Non-pigmented ciliary epithelial cell (primary cell): ENCODE measurements around the gene CHD2.
A peak's percentile ranks its signal among the peaks of the same experiment; 100 is the strongest.
"Not testable (repeated sequence)": the region's sequence is repeated elsewhere in the genome, so short reads cannot be mapped to it uniquely, and the experiment has no call there.

ENCODE experiments used
- DNase-seq: peaks from one replicate; pipeline ENCODE4 v3.0.0-alpha.2; 2010; ENCODE audit warnings: low read depth

Gene CHD2

DNA sequence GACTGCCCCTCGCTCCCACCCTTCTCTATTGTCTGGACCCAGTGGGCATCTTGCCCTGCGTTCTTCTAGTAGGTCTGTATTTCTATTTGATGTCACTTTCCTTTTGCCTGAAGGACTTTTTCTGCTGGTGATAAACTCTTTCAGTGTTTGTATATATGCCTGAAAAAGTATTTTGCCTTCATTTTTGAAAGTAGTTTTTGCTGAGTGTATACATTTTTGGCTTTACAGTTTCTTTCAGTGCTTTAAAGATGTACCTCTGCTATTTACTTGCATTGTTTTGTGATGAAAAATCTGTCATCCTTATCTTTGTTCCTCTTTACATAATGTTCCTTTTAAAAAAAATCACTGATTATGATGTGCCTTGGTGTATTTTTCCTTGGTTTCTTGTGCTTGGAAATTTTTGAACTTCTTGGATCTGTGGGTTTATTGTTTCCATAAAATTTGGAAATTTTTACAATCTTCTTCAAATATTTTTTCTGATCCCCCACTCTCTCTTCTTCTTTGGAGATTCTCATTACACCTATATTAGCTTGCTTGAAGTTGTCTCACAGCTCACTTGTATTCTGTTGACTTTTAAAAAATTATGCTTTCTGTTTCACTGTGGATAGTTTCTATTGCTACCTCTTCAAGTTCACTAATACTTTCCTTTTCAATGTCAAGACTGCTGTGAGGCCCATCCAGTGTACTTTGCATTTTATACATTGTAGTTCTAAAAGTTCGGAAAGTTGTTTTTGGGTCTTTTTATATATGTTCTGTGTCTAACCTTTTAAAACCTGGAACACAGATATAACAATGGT is 121.0 kb downstream of the CHD2 start:
- DNase-seq = no peak

DNA sequence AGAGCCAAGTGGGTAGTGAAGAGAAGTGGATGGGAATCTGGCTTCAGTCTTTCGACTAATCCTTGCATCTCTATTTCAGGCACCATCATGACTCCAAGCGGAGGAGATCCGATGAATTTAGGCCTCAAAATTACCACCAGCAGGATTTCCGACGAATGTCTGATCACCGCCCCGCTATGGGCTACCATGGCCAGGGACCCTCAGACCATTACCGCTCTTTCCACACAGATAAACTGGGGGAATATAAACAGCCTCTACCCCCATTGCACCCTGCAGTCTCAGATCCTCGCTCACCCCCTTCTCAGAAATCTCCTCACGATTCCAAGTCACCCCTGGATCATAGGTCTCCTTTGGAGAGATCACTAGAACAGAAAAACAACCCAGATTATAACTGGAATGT is 124.2 kb downstream of the CHD2 start:
- DNase-seq = no peak

DNA sequence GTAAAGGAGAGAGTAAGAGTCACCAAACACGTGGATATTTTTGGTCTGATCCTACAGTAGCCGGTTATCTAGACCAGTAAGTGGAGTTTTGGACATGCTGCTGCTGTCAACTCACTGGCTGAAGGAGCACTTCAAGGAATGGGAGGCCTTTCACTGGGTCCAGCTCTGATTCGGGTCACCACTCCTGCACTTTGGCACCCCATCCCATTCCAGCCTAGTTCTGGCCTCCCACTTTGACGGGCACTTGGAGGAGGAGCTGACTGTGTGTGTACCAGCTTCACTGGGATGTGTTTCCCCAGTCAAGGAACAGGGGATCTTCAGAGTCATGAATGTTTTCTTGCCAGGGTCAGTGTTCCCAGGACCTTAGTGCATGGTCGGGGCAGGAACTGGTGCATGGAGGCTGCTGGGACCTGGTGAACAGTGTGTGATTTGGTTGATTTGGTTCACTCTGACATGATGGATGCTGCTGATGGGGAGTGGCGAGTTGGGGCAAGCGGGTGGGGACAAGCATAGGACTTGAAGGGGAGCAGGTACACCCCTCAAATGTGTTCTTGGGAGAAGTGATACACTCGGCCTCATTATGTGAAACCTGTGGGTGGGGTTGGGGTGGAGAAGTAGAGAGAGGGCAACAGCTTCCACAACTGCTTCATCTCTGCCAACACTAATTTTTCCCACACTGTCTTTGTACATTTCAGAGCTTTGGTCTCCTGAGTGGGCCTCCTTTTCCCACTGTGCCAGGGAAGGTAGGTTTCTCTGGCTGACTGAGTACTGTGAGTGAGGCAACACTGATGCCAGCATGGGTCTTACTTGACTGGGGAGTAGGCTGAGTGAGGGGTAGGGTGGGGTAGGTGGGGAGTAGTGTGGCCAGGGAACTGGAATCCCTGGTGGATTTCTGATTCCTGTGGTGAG is 124.8 kb downstream of the CHD2 start:
- no peak for DNase-seq

DNA sequence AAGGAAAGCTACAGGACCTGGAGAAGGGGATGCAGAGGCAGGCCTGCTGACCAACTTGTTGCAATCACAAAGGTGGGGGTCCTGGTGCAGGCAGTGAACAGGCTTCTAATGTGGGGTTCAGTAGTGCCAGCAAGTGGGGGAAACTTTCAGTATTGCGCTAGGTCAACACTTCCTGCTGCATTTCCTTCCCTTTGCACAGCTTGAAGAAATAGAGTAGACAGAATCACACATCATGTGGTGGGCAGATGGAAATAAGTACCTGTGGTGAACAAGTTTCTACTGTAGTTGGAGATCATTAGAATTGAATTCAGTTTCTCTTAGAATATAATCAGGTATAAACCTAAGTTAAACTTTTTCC is 125.5 kb downstream of the CHD2 start:
- DNase-seq = no peak

DNA sequence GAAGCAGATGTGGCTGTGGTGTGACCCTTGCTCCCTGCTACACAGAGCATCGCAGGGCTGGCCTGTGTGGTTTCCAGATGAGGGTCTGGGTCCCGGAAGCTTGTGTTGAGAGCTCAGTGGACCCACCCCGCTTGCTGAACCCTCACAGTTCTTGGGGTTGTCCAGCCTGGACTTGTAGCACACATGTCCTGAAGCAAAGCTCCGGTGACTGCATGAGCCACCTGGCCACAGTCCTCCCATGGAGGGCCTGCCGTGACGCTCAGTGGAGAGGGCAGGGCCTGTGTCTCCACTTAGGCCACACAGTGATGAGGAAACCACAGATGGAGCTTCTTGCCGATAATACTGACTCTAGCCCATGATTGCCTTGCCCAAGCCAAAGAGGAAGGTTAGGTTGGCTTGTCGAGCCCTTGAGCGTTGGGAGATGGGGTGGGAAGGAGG is 126.3 kb downstream of the CHD2 start:
- DNase-seq = no peak

DNA sequence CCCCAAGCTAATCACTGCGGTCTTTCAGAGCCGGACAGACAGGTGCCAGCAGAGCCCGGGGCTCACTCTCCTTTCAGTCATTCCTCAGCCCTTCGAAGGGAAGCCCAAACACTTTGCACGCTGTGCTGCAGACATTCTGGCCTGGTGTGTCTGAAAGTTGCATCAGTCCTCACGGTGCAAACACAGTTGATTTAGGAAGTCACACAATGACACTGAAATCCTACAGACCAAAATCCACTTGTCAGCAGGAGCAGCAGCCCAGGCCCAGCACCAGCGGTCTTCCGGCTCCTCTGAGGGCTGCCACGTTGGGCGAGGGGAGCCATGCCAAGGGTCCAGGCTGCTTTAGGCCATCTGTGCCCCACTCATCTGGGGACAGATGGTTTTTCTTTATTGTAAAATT is 127.3 kb downstream of the CHD2 start:
- no peak for DNase-seq

DNA sequence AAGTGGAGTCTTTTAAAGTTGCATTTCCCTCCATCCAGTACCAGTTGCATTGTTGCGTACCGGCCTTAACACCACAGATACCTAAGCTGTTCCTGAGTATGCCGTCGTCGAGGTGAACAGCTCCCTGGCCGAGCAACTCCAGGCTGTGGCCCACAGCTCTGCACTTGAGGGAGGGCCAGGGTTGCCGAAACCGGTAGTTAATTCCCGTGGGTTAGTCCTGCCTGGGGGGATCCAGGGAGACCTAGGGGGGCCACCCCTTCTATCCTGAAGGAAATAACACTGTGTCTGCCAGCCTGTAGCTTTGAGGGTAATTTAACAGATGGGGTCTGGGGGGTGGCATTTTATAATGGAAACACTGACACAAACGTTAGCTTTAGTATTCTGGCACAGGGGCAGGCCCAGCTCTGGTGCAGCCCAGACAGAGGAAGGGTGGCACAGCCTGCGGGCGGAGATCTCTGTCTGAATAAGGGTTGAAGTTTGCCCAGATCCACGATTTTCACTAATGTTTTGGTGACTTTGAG is 128.0 kb downstream of the CHD2 start:
- no peak for DNase-seq

DNA sequence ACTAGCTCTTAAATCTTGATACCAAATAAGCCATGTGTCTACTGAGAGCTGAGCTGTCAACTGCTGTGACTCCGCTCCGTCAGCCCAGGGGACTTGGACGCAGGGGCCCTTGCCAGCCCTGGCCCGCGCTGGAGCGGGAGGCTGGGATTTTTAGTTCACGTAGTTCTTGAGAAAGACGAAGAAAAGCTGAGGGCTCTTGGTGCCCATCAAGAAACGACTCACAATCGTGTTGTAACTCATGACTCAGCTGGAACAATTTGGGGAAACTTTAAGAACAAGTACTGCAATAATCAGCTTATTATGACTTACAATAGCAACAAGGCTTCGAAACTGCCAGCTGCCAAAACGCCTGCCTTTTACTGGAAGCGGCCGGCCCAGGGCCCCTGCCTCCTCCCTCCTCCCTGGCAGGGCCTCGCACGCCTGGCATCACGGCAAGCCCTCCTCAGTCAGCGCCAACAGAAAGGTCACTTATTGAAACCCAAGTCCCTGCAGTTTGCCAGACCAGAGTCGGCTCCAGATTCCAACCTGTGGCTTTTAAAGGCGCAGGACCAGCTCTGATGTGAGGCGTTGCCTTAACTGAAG is 128.6 kb downstream of the CHD2 start:
- DNase-seq = peak; percentile 44

DNA sequence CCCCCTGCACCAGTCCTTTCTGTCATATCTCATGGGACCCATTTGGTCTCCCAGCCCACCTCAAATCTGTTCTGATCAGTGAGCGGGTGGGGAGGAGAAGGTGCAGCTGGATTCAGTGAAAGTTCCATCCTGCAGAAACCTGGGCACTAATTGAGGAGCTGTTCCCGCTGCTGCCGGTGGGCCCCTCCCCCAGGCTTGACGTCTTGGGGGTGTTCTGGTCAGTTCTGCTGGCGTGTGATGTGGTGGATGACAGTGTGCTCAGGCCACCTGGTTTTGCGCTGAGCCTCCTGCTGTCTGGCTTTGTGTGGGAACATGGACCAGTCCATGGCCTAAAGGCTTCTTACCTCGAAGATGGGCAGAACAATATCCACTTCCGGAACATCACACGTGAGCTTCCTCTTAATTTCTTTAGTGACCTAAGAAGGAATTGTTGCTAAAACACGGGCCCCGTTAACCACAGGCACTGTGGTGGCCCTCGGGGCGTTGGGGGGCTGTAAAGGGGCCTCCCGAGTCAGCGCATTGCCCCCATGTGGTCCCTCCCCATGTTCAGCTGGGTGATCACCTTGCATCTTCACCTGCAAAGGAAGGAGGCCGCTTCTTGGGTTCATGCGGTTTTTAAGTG is 129.2 kb downstream of the CHD2 start:
- DNase-seq = no peak

DNA sequence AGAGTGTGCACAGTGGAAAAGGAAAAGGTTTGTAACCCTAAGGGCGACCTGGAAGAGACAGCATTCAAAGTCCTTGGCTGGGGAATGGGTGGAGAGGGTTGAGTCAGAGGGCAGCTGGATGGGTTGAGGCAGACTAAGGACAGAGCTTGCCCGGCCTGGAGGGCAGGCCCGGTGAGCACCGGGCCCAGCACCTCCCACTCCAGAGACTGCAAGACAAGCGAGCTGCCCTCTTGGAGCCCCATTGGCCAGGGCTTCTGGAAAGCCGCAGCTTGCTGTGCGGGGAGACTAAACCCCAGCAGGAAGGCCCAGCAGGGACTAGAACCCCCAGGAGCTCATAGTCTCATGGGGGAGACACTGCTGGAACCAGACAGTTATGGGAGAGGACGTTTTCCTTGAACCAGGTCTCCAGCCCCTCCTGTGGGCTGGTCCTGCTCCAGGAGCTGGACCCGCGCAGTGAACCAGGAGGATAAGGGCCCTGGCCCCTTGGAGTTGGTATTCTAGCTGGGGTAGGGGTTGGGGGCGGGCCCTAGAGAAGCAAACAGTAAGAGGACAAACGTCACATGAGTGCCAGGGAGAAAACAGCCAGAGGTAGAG is 129.8 kb downstream of the CHD2 start:
- DNase-seq = no peak

DNA sequence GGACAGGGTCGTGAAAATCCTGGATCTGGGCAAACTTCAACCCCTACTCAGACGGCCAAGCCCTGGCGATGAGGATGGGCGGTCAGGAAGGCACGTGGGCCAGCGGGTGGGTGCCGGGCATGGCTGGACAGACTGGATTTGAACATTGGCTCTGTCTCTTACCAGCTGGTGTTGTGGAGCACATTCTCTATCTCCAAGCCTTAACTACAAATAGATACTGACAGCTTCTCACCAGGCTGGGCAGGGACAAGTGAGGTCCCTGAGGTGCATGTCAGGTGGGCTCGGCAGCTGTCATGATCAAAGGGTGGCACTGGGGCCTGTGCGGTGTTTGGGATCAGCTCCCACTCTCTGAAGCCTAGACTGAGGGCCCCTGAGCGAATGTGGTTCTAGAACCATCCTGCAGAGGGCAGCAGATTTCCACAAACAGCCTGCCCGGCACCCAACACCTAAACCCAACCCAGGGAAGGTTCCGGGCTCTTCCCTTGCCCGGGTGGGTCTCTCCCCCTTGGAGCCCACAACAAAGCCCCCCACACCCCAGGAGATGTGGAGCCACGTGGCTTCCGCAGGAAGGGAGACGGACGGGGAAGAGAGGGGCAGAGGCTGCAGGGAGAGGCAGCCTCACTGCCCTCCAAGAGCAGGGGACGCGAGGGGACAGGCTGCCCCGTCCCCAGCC is 130.4 kb downstream of the CHD2 start:
- DNase-seq = no peak

DNA sequence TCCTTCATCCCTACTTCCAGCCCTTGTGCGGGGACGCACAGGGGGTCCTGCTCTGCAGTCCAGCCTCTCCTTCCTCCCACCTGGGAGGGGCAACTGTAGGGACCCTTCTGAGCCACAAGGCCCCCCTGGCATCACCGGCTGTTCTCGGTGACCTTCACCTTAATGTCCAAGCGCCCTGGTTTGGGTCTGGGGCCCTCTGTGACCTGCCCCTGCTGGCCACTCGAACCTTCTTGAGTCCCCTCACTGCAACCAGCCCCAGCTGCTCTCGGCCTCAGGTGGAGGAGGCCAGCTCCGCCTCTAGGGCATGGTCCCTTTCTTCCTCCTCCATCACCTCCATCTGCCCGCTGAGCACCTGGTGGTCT is 131.0 kb downstream of the CHD2 start:
- no peak for DNase-seq

DNA sequence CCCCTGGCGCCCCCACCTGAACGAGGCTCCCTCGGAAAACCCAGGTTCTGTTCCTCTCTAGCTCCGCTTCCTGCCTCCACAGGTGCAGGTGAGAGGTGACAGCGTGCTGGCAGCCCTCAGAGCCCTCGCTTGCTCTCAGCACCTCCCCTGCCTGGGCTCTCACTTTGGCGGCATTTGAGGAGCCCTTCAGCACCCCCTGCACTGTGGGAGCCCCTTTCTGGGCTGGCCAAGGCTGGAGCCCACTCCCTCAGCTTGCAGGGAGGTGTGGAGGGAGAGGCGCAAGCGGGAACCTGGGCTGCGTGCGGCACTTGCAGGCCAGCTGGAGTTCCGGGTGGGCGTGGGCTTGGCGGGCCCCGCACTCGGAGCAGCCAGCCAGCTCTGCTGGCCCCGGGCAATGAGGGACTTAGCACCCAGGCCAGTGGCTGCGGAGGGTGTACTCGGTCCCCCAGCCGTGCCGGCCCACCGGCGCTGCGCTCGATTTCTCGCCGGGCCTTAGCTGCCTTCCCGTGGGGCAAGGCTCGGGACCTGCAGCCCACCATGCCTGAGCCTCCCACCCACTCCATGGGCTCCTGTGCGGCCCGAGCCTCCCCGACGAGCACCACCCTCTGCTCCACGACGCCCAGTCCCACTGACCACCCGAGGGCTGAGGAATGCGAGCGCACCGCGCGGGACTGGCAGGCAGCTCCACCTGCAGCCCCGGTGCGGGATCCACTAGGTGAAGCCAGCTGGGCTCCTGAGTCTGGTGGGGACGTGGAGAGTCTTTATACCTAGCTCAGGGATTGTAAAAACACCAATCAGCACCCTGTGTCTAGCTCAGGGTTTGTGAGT is 131.6 kb downstream of the CHD2 start:
- not testable (repeated sequence) for DNase-seq

DNA sequence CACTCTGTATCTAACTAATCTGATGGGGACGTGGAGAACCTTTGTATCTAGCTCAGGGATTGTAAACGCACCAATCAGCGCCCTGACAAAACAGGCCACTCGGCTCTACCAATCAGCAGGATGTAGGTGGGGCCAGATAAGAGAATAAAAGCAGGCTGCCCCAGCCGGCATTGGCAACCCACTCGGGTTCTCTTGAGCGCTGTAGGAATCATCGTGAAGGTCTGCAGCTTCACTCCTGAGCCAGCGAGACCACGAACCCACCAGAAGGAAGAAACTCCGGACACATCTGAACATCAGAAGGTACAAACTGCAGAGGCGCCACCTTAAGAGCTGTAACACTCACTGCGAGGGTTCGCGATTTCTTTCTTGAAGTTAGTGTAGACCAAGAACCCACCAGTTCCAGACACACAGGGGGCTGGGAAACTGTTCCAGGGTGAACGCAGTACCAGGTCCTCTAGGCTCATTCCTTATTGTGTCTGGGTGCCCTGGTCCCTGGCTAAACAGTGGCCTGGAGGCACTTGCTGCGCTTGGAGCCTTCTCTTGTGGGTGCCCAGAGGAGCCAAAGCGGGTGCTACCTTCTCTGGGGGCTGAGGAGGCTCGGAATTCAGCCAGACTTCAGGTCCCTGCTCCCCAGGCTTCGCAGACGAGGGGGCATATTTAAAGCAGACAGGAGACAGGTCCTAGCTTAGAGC is 132.5 kb downstream of the CHD2 start:
- not testable (repeated sequence) for DNase-seq

DNA sequence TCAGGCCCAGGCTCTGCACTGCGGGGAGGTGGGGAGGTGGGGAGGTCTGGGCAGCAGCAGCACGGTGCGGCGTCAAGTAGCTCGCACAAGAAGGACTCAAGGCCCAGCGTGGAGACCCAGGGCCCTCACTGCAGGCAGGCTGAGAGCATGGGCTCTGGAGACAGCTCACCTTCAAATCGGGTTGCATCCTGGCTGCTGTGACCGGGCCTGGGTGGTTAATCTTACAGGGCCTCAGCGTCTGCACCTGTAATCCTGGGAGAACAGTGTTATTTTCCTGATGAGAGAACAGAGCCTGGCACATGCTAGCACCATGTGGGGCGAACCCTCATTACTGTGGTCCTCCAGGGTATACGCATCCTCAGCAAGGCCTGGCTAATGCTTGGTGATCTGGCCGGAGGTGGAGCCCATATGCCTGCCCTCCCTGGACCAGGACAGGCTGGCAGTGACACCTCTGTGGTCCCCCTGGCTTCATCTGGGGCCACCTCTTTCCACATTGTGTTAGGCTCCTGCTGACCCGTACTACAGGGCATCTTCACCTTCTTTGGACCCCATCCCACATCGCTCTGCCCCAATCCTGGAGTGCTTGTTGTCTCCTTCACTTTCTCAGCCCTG is 133.4 kb downstream of the CHD2 start:
- no peak for DNase-seq

DNA sequence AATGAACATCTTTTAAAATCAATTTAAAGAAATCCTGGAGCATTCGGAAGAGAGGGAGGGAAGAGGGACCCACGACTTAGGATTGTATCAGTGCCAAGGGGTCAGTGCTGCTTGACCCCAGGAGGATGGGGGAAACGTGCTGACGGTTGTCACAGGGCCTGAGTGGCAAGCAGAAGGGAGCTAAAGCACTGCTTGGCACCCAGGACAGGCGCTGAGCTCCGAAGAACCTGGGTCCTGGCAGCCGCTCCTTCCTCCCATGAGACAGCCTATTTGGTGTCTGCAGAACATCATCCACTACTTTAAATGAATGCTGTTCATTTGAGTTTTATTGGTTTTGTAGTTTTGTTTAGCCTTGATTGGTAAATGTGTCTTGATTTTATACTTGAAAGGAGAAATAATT is 134.4 kb downstream of the CHD2 start:
- no peak for DNase-seq

DNA sequence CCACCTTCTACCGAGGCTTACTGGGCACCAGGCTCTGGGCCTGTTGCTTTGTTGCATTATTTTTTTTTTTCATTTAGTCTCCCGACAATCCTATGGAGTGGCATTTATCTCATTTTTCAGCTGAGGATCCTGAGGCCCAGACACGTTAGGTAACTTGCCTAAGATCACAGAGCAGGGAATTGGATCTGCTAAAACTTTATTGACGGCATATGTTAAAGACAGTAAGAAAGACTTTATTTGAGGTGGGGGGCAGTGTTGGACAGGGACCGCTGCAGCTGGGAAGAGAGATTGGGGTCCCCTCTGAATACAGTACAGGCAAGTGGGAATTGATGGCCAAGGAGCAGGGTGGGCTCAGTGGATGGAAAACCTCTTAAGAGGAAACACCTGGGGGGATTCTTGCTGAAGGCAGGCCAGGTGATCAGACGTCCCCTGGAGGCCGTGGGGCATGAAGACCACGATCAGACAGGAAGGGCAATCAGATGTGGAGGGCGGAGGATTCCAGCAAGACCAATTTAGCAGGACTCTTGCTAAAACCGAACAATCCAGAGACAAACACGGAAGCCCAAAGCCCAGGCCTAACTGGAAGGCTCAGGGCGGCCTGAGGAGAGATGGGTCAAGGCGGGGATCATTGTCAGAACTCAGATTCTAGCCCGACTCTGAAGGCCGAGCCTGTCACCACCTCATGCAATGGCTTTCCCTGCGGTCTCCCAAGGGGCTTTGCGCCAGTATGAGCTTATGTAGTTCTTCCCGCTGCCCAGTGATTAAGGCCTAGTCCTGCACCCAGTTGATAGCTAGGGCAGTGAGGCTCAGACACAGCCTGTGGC is 135.2 kb downstream of the CHD2 start:
- DNase-seq = no peak
